Coronary artery (tissue), 2 donors: ENCODE results near the gene CYTH3.
"Not testable (repeated sequence)": the region's sequence is repeated elsewhere in the genome, so short reads cannot be mapped to it uniquely, and the experiment has no call there.

Experiments
- DNase-seq: peaks from one replicate; pipeline ENCODE4 v3.0.0-alpha.2; 2017; ENCODE audit warnings: low spot score
- H3K27ac ChIP-seq, 2 donors: fragments of 200-600 bp; sonication (generic); one replicate each; pipeline ENCODE4 v1.5.1; 2016 to 2019
- H3K4me3 ChIP-seq: fragments of 200-600 bp; sonication (generic); 2 replicates; pipeline ENCODE4 v1.5.1; 2016; ENCODE audit warnings: mild to moderate bottlenecking, moderate library complexity
- TF ChIP-seq, protein P1 (sequence below): fragments of 200-600 bp; sonication (generic); IDR thresholded peaks from one replicate; pipeline ENCODE4 v1.5.1; 2019; ENCODE audit warnings: antibody characterized with exemption

The CYTH3 gene

DNA sequence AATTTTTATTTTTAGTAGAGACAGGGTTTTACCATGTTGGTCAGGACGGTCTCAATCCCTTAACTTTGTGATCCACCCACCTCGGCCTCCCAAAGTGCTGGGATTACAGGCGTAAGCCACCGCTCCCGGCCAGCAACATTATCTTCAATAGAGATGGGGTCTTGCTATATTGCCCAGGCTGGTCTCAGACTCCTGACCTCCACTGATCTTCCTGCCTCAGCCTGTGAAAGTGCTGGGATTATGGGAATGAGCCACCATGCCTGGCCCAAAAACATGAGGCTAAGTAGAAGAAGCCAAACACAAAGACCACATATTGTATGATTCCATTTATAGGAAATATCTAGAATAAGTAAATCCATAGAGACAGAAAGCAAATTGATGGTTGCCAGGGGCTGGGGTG lies 19.1 kb upstream of the CYTH3 start:
- TF ChIP-seq, protein P1, sequence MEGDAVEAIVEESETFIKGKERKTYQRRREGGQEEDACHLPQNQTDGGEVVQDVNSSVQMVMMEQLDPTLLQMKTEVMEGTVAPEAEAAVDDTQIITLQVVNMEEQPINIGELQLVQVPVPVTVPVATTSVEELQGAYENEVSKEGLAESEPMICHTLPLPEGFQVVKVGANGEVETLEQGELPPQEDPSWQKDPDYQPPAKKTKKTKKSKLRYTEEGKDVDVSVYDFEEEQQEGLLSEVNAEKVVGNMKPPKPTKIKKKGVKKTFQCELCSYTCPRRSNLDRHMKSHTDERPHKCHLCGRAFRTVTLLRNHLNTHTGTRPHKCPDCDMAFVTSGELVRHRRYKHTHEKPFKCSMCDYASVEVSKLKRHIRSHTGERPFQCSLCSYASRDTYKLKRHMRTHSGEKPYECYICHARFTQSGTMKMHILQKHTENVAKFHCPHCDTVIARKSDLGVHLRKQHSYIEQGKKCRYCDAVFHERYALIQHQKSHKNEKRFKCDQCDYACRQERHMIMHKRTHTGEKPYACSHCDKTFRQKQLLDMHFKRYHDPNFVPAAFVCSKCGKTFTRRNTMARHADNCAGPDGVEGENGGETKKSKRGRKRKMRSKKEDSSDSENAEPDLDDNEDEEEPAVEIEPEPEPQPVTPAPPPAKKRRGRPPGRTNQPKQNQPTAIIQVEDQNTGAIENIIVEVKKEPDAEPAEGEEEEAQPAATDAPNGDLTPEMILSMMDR = no peak
- Histone ChIP-seq H3K4me3 (no peak overlapping the region), H3K27ac (no peak overlapping the region)
- no peak for DNase-seq

DNA sequence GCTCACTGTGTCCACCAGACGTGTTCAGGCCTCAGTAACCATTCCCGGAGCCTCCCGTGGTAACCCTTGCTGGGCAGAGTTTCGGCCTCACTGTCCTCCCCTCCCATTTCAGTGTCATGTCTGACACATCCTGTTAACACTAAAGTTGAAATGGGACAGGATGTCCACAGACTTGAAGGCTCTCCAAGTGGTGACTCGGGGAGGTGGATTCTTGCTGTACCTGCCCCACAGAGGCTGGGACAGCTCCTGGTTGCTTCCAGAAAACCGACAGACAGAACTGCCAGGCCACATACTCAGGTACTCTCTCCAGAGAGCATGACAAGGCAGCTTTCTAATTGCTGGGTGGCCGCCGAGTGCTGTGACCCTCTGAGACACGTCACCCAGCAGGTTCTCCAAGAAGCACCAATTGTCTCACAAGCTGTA lies 17.9 kb upstream of the CYTH3 start:
- no peak overlapping the region for H3K27ac ChIP-seq
- no peak for DNase-seq
- TF ChIP-seq, protein P1 = no peak

DNA sequence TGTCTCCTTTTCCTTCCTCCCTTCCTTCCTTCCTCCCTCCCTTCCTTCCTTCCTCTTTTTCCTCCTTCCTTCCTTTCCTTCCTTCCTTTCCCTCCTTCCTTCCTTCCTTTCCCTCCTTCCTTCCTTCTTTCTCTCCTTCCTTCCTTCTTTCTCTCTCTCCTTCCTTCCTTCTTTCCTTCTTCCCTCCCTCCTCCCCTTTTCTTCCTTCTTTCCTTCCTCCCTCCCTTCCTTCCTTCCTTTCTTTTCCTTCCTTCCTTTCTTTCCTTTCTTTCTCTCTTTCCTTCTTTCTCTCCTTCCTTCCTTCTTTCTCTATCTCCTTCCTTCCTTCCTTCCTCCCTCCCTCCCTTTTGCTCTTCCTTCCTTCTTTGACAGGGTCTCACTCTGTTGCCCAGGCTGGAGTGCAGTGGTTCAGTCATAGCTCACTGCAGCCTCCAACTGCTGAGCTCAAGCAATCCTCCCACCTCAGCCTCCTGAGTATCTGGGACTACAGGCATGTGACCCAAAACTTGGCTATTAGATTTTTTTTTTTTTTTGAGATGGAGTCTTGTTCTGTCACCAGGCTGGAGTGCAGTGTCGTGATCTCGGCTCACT lies 15.9 kb upstream of the CYTH3 start:
- no peak for DNase-seq
- TF ChIP-seq, protein P1 = no peak
- Histone ChIP-seq H3K4me3 (no peak overlapping the region), H3K27ac (no peak overlapping the region)

More for the DNA sequence above, 17.9 kb upstream of the CYTH3 start:
- no peak overlapping the region for H3K4me3 ChIP-seq

DNA sequence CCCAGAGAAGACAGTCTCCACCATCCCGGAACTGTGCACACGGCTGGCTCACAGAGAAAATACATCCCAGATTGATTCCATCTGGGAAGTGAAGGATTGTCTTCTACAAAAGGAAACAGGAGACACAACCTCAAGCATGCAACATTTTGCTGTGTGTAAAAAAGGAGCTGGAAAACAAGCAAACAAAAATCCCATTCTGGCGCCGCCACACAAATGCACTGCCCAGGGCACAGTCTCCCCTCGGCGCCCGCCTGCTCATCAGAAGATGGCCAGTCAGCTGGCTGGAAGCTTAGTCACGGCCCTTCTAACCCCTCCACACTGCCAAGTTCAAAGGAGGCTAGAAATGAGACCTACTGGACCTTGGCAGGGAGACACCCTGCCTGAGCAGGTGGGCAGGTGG lies 14.1 kb upstream of the CYTH3 start:
- Histone ChIP-seq H3K4me3 (no peak overlapping the region), H3K27ac (no peak overlapping the region)
- DNase-seq = no peak
- TF ChIP-seq, protein P1 = no peak

DNA sequence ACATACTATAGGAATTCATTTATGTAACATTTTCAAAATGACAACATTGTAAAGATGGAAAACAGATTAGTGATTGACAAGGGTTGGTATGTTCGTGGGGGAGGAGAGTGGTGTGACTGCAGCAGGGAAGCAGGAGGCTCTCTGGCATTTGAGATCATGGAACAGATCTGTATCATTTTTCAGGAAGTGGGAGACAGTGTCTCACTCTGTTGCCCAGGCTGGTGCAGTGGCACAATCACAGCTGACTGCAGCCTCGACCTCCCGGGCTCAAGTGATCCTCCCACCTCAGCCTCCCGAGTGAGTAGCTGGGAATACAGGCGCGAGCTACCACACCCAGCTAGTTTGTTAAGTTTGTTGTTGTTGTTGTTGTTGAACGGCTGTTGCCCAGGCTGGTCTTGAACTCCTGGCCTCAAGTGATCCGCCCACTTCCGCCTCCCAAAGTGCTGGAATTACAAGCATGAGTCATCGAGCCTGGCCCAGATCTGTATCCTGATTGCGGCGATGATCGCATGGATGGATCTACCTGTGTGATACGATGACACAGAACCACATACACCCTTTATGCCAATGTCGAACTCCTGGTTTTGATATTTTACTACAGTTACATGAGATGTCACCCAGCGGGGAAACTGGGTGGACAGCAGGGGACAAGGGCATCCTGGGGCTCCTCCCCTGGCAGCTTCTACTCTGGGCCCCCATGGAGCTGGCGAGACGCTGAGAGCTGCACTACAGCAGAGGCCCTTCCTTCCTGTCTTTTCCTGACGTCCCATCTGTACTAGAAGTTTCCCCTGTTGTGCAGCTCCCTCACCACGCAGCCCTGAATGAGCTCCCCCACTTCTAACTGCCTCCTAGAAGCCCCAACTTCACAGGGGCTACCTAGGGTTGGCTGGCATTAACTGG lies 12.3 kb upstream of the CYTH3 start:
- Histone ChIP-seq H3K27ac (no peak overlapping the region), H3K4me3 (no peak overlapping the region)
- DNase-seq = no peak
- TF ChIP-seq, protein P1 = no peak

DNA sequence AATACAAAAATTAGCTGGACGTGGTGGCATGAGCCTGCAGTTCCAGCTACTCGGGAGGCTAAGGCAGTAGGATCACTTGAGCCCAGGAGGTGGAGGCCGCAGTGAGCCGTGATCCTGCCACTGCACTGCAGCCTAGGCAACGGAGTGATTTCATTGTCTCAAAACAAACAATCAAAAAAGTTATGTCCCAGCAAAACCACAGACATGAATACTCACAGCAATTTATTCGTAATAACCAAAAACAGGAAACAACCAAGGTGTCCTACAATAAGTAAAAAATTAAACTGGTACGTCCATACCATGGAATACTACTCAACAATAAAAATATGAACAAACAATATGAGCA lies 11.6 kb upstream of the CYTH3 start:
- TF ChIP-seq, protein P1 = no peak
- DNase-seq = no peak
- Histone ChIP-seq H3K4me3 (no peak overlapping the region), H3K27ac (no peak overlapping the region)

DNA sequence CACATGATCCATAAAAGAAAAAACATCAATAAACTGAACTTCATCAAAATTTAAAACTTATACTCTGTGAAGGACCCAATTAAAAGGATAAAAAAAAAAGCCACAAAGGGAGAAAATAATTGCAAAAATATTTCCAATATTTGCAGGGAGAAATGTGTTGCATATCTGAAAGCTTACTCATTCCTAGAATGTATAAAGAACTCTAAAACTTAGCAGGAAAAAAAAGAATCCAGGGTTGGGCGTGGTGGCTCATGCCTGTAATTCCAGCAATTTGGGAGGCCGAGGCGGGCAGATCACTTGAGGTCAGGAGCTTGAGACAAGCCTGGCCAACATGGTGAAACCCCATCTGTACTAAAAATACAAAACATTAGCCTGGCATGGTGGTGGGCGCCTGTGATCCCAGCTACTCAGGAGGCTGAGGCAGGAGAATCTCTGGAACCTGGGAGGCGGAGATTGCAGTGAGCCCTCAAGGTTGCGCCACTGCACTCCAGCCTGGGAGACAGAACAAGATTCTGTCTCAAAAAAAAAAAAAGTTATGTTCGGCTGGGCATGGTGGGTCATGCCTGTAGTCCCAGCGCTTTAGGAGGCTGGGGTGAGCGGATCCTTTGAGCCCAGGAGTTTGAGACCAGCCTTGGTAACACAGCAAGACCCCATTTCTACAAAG lies 11.1 kb upstream of the CYTH3 start:
- DNase-seq = peak; percentile 24
- not testable (repeated sequence) for H3K4me3 ChIP-seq

More for the DNA sequence above, 11.1 kb upstream of the CYTH3 start:
- H3K27ac ChIP-seq = not testable (repeated sequence)
